SHP77 (cell line): ENCODE results near the gene MSI2.

ENCODE experiments used
- DNase-seq, 2 experiments: peaks; one replicate each; lab custom pipeline; 2025; lab: John Stamatoyannopoulos, UW

MSI2 gene

DNA sequence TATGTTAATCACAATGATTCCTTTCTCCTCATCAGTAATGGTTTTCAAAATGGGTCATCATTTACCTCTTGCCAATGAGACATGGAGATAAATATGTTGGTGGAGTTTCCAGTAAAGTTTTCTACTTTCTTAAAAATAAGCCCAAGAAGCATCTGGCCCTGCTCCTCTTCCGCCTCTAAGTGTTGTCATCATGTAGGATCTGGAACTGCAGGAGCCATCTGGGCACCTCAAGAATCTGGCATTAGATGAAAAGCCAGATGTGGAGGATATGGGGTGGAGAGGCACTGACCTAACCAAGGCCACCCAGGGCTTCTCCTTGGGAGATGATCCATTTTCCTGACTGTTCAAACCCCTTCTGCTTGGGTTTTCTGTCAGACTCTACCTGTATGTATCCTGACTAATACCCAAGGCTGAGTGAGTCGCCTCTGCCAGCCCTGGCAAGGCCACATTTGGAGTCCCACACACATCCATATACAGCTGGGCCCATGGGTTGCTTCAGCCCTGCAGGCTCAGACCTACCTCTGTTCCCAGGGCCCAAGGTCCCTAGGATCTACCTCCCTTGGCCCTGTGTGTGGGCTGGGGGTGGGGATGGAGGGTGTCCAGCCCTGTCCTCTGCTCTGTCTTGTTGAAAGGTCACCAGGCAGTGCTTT is 464.2 kb downstream of the MSI2 start:
- DNase-seq, result no peak

DNA sequence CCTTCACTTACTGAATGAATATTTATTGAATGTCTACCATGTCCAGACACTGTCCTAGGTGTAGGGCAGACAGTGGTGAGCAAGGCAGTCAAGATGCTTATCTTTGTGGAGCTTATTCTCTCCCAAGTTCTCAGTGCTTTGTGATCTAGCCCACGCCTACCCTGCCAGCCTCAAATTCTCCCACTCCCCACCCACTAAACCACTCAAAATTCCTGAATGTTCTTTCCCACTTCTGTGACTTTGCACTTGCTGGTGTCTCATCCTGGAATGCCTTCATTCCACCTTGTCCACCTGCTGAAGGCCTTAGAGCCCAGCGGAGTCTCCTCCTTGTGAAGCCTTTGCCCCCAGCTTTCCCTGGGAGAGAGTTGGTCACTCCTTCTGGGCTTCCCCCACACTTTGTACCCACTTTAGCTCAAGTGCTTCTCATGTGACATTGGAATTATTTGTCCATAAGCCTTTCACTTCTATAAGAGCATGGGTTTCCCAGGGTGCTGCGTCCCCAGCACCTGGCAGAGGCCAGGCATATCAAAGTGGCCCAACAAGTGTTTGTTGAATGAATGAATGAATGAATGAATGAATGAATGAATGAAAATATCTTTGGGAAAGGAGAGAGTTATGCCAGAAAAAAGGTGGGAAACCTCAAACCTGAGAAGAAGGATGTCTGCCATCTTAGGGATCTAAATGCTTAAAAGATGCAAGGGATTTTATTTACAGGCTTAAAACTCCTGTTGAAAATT is 465.8 kb downstream of the MSI2 start:
- no peak for DNase-seq

DNA sequence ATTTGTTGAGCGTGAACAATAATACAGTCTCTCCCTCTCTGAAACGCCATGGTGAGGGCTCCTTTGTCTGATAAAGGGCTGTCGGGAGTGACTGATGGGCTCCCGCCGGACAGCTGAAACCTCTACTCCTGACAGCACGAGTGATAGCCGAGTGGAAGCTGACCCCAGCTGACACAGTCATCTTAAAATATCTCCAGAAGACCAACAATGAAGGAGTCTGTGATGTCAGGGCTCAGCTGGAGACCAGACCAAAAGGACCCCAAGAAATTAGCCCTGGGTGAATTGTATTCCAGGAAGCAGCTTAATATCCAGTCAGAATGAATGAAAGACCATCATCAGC is 466.4 kb downstream of the MSI2 start:
- DNase-seq, result no peak

DNA sequence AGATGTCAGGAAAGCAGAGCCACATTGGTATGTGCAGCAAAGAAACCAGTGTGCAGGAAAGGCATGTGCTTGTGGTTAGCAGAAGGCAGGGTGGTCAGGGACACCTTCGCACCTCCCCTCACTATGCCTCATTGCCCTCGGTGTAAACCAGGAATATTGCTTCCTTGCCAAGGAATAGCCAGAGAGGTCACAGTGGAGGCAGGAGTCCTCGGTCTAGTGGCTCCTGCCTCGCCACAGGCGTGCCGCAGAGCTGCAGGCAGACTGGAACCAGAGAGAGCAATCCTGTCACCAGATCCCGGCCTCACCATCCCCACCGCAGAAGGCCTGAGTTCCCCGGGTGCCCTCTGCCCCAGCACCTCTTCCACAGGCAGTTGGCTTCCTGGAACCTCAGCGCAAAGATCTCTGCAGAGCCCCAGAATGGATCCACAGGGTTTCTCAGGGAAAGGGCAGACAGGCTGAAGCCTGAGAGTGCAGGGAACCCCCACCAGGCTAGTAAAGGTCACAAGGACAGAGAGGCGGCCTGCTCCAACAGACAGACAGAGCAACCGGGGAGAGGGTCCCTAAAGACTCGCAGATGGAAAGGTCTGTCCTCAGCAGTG is 467.2 kb downstream of the MSI2 start:
- no peak for DNase-seq

DNA sequence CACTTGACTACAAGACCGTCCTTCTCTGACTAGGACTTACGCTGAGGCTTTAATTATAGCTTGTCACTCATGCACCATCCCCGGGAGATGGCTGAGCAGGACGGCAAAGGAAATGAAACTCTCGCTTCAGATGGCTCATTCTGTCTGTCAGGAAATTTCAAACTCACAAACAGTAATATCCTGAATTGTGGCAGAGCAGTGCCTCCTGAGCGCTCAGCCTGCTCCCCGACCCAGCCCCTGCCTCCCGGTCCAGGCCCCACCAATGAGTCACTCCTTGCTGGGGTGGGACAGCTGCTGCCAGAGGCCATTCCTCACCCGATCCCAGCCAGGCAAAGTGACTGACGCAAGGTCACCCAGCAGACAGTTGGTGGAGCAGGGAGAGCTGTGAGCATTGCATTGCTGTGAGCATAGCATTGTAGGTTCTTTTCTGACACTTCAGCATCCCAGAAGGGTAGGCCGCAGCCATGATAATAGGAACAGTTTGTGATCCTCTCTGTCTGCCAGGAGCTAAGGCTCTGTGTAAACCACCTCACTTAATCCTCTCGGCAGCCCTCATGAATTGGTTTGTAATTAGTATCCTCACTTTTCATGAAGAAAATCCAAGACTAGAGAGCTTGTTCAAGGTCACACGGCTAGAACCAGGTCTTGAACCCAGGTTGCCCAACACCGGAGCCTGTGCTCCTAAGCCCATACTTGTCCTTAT is 467.9 kb downstream of the MSI2 start:
- no peak for DNase-seq

DNA sequence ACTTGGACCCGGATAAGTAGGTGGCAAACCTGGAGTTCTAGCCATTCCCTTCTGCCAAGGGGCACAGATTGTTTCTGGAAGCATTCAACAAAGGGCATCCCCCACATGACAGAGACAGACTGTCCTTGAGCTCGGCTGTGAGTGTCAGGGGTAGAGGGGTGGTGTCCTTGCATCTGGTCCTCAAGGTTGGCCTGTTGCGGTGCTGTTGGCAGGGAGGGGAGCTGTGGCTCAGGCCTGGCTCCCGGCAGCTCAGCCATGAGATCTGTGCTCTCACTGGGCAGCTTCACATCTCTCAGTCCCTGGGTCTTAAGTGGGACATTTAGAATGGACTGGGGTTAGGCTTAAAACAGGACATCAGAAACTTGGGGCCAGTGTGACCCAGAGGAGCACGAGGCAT is 468.4 kb downstream of the MSI2 start:
- DNase-seq, result no peak

DNA sequence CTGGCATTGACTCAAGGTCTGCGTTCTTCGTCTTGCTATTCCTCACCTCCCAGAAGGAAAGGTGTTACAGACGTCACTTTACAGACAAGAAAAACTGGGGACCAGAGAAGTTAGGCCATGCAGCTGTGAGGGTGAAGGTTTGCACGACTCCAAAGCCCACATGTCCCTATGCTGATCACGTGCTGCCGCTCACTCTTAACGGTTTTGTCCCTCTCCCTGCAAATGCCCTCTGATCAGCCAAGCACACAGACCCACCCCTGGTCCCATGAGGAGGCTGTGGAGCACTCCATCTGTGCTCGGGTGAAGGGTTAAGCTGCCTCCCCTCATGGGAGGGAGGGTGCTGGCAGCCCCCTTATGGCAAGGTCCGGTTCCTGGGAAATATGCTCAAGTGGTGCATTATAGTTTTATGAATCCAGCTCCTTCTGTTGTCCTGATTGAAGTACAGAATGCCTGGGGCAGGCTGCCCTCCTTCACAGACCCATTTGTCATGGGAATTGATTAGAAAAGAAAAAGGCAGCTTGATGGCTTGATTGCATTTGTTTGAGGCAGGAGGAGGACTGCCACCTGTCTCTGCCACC is 470.0 kb downstream of the MSI2 start:
- DNase-seq, result no peak

DNA sequence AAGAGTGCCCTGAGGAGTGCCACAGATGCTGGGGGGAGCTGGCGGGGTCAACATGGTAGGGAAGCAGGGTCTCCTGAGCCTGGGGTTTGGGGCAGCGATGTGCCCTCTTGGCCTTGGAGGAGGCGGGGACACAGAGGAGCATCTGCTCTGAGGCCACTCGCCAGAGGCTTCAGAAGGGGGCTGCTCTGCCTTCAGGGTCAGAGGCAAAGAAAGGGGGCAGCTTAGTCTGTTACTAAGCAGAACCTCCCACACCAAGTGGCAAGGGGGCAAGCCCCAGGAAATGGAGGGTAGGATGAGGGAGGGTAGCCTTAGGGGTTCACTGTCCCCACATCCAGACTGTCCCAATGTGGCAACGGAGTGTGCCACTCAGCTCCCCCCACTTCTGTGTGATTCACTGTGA is 470.5 kb downstream of the MSI2 start:
- no peak for DNase-seq

DNA sequence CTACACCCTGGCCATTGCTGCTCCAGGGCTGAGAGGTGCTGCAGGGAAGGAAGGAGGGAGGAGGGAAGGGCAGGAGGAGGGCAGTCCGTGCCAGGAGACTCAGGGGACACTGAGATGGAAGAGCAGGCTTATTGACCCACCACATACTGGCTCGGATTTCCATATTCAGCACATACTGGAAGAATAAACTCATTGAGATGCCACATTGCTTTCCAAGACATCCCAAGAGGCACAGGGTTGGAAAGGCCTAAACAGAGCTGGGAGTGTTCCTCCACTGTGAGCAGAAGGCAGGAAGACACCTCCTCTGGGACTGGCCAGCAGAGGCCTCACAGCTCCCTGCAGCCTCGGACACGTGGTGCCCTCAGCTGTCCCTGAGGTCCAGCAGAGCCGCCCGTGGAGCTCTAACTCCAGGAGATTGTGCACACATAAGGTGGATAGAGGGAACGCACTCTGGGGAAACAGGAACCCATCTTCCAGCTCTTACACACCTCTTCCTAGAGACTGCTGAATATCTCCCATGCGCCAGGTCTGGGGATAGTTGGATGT is 471.4 kb downstream of the MSI2 start:
- DNase-seq, result no peak

DNA sequence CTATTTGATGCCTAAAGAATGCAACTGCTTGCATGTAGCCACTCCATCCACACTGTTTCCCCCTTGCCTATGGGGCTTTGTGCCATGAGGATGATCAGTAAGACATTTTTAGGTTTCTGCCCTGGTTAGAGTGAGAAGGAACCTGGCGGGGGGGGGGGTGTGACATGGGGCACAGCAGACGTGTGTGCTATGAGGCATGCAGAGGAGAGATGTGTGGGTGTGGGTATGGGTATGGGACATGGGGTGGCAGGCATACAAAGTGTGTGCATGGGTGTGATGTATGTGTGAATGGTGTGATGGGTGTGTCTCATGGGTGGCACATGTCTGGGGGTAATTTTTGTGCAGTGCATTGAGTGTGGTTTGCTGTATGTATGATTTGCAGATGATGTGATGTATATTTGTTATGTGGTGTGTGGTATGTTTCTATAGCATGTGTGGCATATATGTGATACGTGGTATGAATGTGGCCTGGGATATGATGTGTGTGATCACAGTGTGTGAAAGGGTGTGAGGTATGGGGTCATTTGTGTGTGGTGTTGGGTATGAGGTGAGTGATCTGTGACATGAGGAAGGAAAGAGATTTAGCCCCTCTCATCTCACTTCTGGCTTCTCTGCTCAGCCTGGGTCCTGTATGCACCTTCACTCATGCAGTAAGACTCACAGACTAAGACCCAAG is 473.8 kb downstream of the MSI2 start:
- no peak for DNase-seq

DNA sequence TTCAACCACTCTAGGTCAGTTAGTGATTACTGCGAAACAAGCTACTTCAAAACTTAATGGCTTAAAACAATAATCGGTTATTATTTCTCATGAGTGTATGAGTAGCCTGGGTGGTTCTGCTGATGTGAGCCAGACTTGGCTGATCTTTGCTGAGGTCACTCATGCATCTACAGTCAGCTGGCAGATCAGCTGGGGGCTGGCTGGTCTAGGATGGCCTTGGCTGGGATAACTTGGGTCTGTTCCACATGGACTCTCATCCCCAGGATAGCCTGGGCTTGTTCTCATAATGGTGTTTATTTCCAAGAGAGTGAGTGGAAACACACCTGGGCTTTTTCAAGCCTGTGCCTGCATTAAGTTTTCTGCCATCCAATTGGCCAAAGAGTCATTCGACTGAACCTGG is 475.7 kb downstream of the MSI2 start:
- DNase-seq, result no peak

DNA sequence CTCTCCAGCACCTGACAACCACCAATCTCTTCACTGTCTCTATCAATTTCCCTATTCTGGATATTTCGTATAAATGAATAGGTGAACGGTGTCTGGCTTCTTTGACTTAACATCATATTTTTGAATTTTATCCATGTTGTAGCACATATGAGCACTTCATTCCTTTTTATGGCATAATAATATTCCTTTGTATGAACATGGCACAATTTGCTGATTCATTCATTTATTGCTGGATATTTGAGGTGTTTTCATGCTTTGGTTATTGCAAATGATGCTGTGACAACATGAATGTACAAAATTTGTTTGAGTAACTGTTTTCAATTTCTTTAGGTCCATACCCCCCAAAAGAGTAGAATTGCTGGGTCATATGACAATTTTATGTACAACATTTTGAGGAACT is 476.8 kb downstream of the MSI2 start:
- no peak for DNase-seq
